HG03575 (cell line): ENCODE results near the gene ASPG.

Experiments used
- ATAC-seq: cut with Tn5 transposase; IDR thresholded peaks from one replicate; pipeline ENCODE4 v1.9.1; 2021; ENCODE audit not compliant: unreplicated experiment, insufficient number of reproducible peaks, low FRiP score; ENCODE audit errors: extremely low read depth

Gene ASPG

DNA sequence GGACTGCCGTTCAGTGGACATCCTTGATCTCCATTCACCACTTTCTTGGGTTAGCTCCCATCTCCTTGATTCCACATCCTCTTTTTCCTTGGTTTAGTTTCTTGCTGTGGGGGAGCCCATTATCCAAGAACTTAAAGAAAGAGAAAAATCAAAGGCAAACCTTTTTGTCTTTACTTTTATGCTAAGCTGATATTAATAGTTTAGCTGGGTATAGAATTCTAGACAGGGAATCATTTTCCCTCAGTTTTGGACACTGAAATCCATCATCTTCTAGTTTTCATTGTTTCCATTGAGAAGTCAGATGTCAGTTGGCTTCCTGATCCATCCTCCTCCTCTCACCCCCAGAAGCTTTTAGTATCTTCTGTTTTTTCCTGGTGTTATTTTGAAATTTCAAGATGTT is 44.1 kb downstream of the ASPG start:
- no peak for ATAC-seq

DNA sequence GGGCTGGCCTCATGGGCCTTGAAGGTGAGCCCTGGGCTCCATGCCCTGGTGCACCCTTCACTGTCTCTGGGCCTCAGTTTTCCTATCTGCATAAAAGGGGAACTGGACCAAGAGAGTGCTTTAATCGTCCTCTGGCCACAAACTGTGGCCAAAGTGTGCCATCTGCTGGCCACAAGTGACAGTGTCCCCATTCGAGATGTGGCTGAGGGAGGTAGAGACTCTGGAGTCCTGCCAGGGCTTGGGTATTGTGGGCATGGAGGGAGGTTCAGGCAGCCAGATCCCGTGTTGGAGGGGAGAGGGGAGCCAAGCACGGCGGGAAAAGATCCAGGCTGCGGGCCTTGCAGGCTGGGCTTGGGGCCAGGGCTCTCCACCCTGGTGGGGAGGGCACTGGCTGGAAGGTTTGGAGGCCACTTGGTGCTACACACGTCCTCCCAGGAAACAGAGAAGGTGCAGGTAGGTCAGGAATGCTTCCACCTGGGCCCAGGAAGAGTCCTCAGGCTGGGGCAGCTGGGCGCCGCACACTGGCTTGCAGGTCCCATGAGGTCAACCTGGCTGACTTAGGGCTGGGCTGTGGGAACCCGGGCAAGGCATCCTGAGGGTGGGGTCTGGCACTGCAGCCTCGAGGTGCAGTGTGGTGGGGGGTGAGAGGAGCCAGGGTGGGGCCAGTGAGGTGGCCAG is 45.6 kb downstream of the ASPG start:
- no peak for ATAC-seq

DNA sequence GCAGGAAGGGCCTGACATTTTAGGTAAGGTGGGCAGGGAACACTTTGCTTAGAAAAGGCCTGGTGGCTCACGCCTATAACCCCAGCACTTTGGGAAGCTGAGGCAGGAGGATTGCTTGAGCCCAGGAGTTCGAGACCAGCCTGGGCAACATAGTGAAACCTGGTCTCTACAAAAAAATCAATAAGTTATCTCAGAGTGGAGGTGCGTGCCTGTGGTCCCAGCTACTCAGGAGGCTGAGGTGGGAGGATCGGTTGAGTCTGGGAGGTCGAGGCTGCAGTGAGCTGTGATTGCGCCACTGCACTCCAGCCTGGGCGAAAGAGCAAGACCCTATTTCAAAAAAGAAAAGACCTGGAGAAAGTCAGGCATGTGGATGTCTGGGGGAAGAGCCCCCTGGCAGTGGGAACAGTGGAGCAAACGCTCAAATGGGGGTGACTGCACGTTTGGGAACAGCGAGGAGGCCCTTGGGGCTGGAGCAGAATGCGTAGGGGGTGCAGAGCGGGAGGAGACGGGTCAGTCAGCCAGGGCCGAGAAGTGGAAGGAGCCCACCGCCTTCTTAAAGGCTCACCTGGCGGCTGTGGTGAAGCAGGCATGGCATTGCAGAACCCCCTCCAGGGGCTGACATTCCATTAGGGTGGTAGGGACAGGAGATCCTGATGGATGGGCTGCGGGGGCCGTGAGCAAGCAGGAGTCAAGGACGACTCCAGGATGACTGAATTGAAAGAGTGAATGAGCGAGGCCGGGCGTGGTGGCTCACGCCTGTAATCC is 46.6 kb downstream of the ASPG start:
- ATAC-seq, result no peak

- ATAC-seq, result no peak
Observed at GRCh38 chr14:104132981-104133380, 47.5 kb downstream of the ASPG start.

- ATAC-seq, result no peak
Observed at GRCh38 chr14:104133496-104133895, 48.0 kb downstream of the ASPG start.

- no peak for ATAC-seq
Observed at GRCh38 chr14:104134061-104134965, 48.8 kb downstream of the ASPG start.

- no peak for ATAC-seq
Observed at GRCh38 chr14:104135121-104135903, 49.8 kb downstream of the ASPG start.

GRCh38 chr14:104135904-104136471 is 50.5 kb downstream of the ASPG start:
- ATAC-seq, result no peak

- no peak for ATAC-seq
Observed at GRCh38 chr14:104136472-104137296, 51.2 kb downstream of the ASPG start.

DNA sequence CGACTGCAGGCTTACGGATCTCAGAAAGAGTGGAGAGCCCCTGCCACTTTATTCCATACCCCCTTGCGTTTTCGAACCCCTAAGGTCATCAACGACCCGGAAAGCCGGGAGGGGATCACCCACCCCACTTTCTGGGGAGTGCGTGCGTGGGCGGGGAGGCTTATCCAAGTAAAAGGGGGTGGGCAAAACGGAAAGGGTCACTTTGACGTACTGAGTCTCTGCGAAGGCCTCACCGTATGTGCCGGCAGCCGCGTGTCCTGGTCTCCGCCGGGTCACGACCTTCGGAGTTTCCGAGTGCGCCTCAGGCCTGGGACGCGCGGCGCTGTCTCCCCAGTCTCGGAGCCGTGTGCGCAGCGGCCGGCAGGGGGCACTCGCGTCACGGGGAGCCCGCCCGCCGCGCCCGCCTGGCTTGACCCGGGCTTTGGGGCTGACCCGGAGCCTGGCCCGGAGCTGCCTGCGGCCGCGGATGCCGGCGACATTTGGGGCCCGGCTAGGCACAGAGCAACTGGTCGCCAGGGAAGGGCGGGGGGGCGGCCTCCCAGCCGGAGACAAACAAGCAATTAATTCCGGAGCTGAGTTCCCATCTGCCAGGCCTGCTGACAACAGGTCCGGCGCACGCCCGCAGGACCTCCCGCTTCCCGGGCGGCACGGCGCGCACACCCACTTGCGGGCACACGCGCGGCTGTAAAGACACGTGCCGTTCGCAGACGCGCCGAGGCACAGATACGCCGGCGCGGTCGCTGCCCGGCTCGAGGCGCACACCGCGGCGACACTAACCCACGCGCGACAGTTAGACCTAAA is 52.0 kb downstream of the ASPG start:
- no peak for ATAC-seq

- ATAC-seq, result no peak
Observed at GRCh38 chr14:104138098-104138717, 52.7 kb downstream of the ASPG start, which contains the start of gene KIF26A. KIF26A (plus strand) TSS chr14:104138587; CDS start chr14:104138723, 136 bp downstream.

DNA sequence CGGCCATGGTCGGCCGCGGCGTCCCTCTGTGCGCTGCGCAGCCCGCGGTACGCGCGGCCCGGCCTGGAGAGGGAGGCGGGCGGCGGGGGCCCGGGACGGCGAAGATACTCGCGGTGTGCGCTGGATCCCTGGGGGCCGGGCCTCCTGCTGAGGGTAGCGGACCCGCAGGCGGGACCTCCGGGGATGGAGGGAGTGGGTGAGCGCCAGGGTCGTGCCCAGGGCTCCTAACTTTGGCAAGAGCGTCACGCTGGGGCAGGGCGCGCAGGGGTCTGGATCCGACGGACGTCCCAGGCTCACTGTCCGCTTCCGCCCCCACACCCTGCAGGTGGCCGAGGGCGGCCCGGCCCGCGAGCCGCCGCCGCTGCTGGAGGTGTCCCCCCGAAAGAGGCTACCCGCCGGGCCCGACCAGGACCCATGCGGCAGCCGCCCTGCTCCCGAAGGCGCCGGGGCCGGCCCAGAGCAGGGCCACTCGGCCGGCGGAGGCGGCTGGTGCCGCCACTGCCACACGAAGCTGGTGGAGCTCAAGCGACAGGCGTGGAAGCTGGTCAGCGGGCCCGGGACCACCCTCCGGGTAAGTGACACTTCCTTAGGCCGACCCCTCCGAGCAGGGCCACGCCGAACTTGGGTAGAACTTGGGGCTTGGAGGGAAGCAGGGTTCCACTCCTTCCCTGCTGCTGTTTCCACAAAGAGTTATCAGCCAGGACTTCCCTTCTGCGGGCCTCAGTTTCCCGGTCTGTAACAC is 53.4 kb downstream of the ASPG start:
- no peak for ATAC-seq

GRCh38 chr14:104139460-104140212 is 54.1 kb downstream of the ASPG start:
- no peak for ATAC-seq

- no peak for ATAC-seq
Observed at GRCh38 chr14:104140213-104140462, 54.6 kb downstream of the ASPG start.

DNA sequence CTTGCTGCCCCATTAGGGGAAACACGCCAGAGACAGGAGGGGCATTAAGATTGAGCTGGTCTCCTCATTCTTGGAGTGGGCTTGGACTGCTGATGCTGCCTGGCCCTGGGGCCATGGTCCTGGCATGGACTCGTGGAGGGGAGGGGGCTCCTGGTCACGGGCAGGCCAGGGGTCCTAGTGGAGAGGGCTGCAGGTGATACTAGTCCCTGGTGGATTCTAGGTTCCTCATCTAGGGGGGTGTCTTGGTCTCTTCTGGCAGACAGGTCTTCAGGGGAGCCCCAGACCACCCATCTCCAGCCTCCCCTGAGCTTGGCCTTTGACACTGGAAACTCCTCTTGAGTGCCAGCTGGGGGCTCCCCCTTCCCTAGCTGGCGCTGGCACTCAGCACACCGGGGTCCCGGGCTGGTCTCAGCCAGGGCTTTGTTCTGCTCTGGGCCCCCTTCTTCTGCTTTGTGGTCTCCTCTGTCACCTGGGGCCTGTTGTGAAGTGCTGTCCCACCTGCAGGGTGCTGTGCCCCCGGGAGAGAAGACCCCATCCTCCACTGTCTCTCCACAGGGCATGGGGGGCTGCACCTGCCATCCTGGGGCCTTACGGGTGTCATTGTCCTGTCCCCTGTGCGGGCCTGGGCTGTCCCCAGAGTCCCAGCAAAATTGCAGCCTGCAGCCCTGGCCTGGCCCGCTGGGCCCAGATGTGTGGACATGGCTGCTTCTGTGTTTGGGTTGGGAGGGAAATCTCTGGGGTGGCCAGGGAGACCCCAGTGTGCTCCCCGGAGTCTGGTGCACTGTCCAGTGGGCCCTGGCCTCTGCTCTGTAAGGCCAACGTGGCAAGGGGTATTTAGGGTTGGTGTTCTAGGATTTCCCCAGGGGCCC is 55.2 kb downstream of the ASPG start:
- ATAC-seq, result no peak
